H9 (cell line): ENCODE data around the gene SLC18B1. TPM values are rescaled to one million over a fixed set of nuclear protein-coding genes. Genes with fewer than 3 reads are reported as not detected.

Source experiments
- DNase-seq: peaks from one replicate; pipeline ENCODE4 v3.0.0-alpha.2; 2017
- H2AFZ ChIP-seq: one replicate; pipeline ENCODE4 v1.6.1; 2013; ENCODE audit warnings: mild to moderate bottlenecking, low read length, control low read depth, moderate library complexity
- H2AK5ac ChIP-seq: 2 replicates; pipeline ENCODE4 v1.6.1; 2013; ENCODE audit warnings: low read length, control low read depth, mixed read lengths; ENCODE audit not compliant: insufficient read length
- H2BK120ac ChIP-seq: one replicate; pipeline ENCODE4 v1.6.1; 2013; ENCODE audit warnings: low read depth, mild to moderate bottlenecking, low read length, control low read depth, inconsistent platforms; ENCODE audit not compliant: poor library complexity, severe bottlenecking
- H2BK12ac ChIP-seq: 2 replicates; pipeline ENCODE4 v1.6.1; 2013; ENCODE audit warnings: low read length, control low read depth, mixed read lengths, low read depth; ENCODE audit not compliant: insufficient read length
- H2BK15ac ChIP-seq: 2 replicates; pipeline ENCODE4 v1.6.1; 2013; ENCODE audit warnings: low read depth, low read length, control low read depth
- H2BK20ac ChIP-seq: one replicate; pipeline ENCODE4 v1.6.1; 2013; ENCODE audit warnings: low read depth, mild to moderate bottlenecking, low read length, control low read depth, inconsistent platforms; ENCODE audit not compliant: poor library complexity, severe bottlenecking
- H2BK5ac ChIP-seq: 2 replicates; pipeline ENCODE4 v1.6.1; 2013; ENCODE audit warnings: low read length, control low read depth, mixed read lengths; ENCODE audit not compliant: insufficient read length
- H3K14ac ChIP-seq: 2 replicates; pipeline ENCODE4 v1.6.1; 2013; ENCODE audit warnings: low read length, control low read depth; ENCODE audit not compliant: insufficient read depth
- H3K18ac ChIP-seq: 2 replicates; pipeline ENCODE4 v1.6.1; 2013; ENCODE audit warnings: low read depth, mild to moderate bottlenecking, mixed read lengths, low read length, control low read depth; ENCODE audit not compliant: insufficient read length
- H3K23ac ChIP-seq: 2 replicates; pipeline ENCODE4 v1.6.1; 2013; ENCODE audit warnings: low read length, control low read depth, mixed read lengths, low read depth; ENCODE audit not compliant: insufficient read length
- H3K23me2 ChIP-seq: 2 replicates; pipeline ENCODE4 v1.6.1; 2013; ENCODE audit warnings: low read depth, mild to moderate bottlenecking, mixed read lengths, low read length, control low read depth; ENCODE audit not compliant: insufficient read length, poor library complexity, severe bottlenecking
- H3K27ac ChIP-seq: 2 replicates; pipeline ENCODE4 v1.5.1; 2013; ENCODE audit warnings: low read length, control low read depth, mixed read lengths, low read depth; ENCODE audit not compliant: insufficient read length
- H3K27me3 ChIP-seq: 2 replicates; pipeline ENCODE4 v1.6.1; 2013; ENCODE audit warnings: low read length, control low read depth, inconsistent platforms; ENCODE audit not compliant: insufficient read depth
- H3K4ac ChIP-seq: 2 replicates; pipeline ENCODE4 v1.6.1; 2013; ENCODE audit warnings: low read depth, mild to moderate bottlenecking, control low read depth, inconsistent platforms, low read length, moderate library complexity
- H3K4me1 ChIP-seq: 2 replicates; pipeline ENCODE4 v1.6.1; 2013; ENCODE audit warnings: low read length, control low read depth, inconsistent platforms; ENCODE audit not compliant: insufficient read depth
- H3K4me2 ChIP-seq: 2 replicates; pipeline ENCODE4 v1.6.1; 2013; ENCODE audit warnings: low read length, control low read depth, mixed read lengths; ENCODE audit not compliant: insufficient read length, insufficient read depth
- H3K56ac ChIP-seq: 2 replicates; pipeline ENCODE4 v1.6.1; 2013; ENCODE audit warnings: low read depth, mild to moderate bottlenecking, mixed read lengths, low read length, control low read depth; ENCODE audit not compliant: insufficient read length
- H3K79me1 ChIP-seq: 2 replicates; pipeline ENCODE4 v1.6.1; 2013; ENCODE audit warnings: low read depth, mild to moderate bottlenecking, moderate library complexity, low read length, control low read depth, inconsistent platforms; ENCODE audit not compliant: insufficient read depth, poor library complexity, severe bottlenecking
- H3K79me2 ChIP-seq: 2 replicates; pipeline ENCODE4 v1.6.1; 2013; ENCODE audit warnings: low read length, control low read depth, inconsistent platforms; ENCODE audit not compliant: insufficient read depth
- H3K9ac ChIP-seq: 2 replicates; pipeline ENCODE4 v1.6.1; 2013; ENCODE audit warnings: low read length, control low read depth, mixed read lengths; ENCODE audit not compliant: insufficient read length; ENCODE audit errors: extremely low read depth
- H3K9me3 ChIP-seq: one replicate; pipeline ENCODE4 v1.6.1; 2013; ENCODE audit warnings: low read depth, low read length, inconsistent platforms; ENCODE audit not compliant: control insufficient read depth
- H3T11ph ChIP-seq: one replicate; pipeline ENCODE4 v1.6.1; 2013; ENCODE audit warnings: mild to moderate bottlenecking, low read length, control low read depth, inconsistent platforms
- H4K20me1 ChIP-seq: one replicate; pipeline ENCODE4 v1.6.1; 2013; ENCODE audit not compliant: control insufficient read depth, insufficient read length, insufficient read depth
- H4K5ac ChIP-seq: 2 replicates; pipeline ENCODE4 v1.6.1; 2013; ENCODE audit warnings: low read depth, mild to moderate bottlenecking, mixed read lengths, low read length, control low read depth; ENCODE audit not compliant: insufficient read length
- H4K8ac ChIP-seq: replicated peaks from 2 replicates; pipeline ENCODE4 v1.6.1; 2013; ENCODE audit warnings: low read length, control low read depth, mixed read lengths, low read depth; ENCODE audit not compliant: insufficient read length
- H4K91ac ChIP-seq: 2 replicates; pipeline ENCODE4 v1.6.1; 2013; ENCODE audit warnings: low read depth, mild to moderate bottlenecking, moderate library complexity, mixed read lengths, low read length, control low read depth; ENCODE audit not compliant: insufficient read length
- H3K27ac Mint-ChIP-seq, 3 experiments: 2 replicates in 2 of 3; 3 replicates in 1 of 3; pipeline ENCODE4 v1.8.0; 2020 to 2021; ENCODE audit warnings: mixed read lengths in 3 of 3, mild to moderate bottlenecking in 1 of 3, moderate library complexity in 1 of 3
- H3K27me3 Mint-ChIP-seq: 2 replicates; pipeline ENCODE4 v1.8.0; 2021; ENCODE audit warnings: low read depth, mild to moderate bottlenecking, moderate library complexity, mixed read lengths
- H3K36me3 Mint-ChIP-seq, 3 experiments: 2 replicates in 2 of 3; 3 replicates in 1 of 3; pipeline ENCODE4 v1.8.0; 2020 to 2021; ENCODE audit warnings: low read depth in 3 of 3, mixed read lengths in 3 of 3; ENCODE audit not compliant: insufficient read depth in 1 of 3
- H3K4me1 Mint-ChIP-seq, 2 experiments: 2 replicates each; pipeline ENCODE4 v1.8.0; 2020; ENCODE audit warnings: mixed read lengths in 2 of 2
- H3K4me3 Mint-ChIP-seq, 2 experiments: 2 replicates in 1 of 2; 3 replicates in 1 of 2; pipeline ENCODE4 v1.8.0; 2020 to 2021; ENCODE audit warnings: mild to moderate bottlenecking in 2 of 2, mixed read lengths in 2 of 2, moderate library complexity in 1 of 2
- H3K9me3 Mint-ChIP-seq, 2 experiments: 2 replicates in 1 of 2; 3 replicates in 1 of 2; pipeline ENCODE4 v1.8.0; 2020; ENCODE audit warnings: mild to moderate bottlenecking in 2 of 2, mixed read lengths in 2 of 2, moderate library complexity in 1 of 2
- WGBS: extraction: QIAGEN DNeasy Blood & Tissue Kit; methylation state at CpG from one replicate; pipeline ENCODE4 v1.1.7; 2013; ENCODE audit warnings: missing lambda C conversion rate, low lambda C conversion rate, mixed read lengths; ENCODE audit not compliant: insufficient read length; ENCODE audit errors: extremely low coverage; 5-methylcytosine and 5-hydroxymethylcytosine counted together
- total RNA-seq: library from RNA; stranded (reverse); gene quantifications from 2 replicates; pipeline ENCODE4 v1.2.1, GENCODE V29; 2021
- TF ChIP-seq, protein P1 (sequence below): fragments of 200-600 bp; sonication (generic); conservative IDR thresholded peaks from 3 replicates; pipeline ENCODE4 v1.8.0; 2021; ENCODE audit warnings: antibody characterized with exemption, mild to moderate bottlenecking

Gene SLC18B1
- total RNA-seq, 1 experiment from 2014 or later: 19.8 TPM

GRCh38 chr6:132728616-132729015 lies 69.8 kb downstream of the SLC18B1 start:
- Histone ChIP-seq H2AK5ac (no peak overlapping the region), H3K9me3 (no peaks in the 10 kb centered on the region), H3K23ac (no peak overlapping the region), H4K5ac (no peak overlapping the region), H3K4me1 (no peaks in the 10 kb centered on the region), H2BK12ac (no peak overlapping the region), H2BK20ac (no peak overlapping the region), H2AFZ (no peak overlapping the region), H3K79me2 (no peaks in the 10 kb centered on the region), H3K79me1 (no peaks in the 10 kb centered on the region), H3K14ac (no peak overlapping the region), H4K8ac (no peak overlapping the region), H3K4me2 (no peak overlapping the region), H3K18ac (no peak overlapping the region), H3K4ac (no peak overlapping the region), H3K56ac (no peak overlapping the region), H2BK5ac (no peak overlapping the region), H3K23me2 (no peaks in the 10 kb centered on the region), H3T11ph (no peak overlapping the region), H2BK120ac (no peak overlapping the region), H4K20me1 (no peaks in the 10 kb centered on the region), H3K27me3 (no peaks in the 10 kb centered on the region), H2BK15ac (no peak overlapping the region), H4K91ac (no peak overlapping the region), H3K27ac (no peak overlapping the region), H3K9ac (no peak overlapping the region)
- H3K36me3 Mint-ChIP-seq: no peaks in the 10 kb centered on the region
- WGBS: no CpG with 5 or more reads among the region's 4 CpGs
- no peaks in the 10 kb centered on the region for H3K27me3 Mint-ChIP-seq
- no peak overlapping the region for H3K4me3 Mint-ChIP-seq
- DNase-seq: peak; percentile 36
- H3K27ac Mint-ChIP-seq: no peak overlapping the region; a peak in 1 of 7 replicates
- H3K4me1 Mint-ChIP-seq: no peaks in the 10 kb centered on the region
- H3K9me3 Mint-ChIP-seq: no peaks in the 10 kb centered on the region
- TF ChIP-seq, protein P1, sequence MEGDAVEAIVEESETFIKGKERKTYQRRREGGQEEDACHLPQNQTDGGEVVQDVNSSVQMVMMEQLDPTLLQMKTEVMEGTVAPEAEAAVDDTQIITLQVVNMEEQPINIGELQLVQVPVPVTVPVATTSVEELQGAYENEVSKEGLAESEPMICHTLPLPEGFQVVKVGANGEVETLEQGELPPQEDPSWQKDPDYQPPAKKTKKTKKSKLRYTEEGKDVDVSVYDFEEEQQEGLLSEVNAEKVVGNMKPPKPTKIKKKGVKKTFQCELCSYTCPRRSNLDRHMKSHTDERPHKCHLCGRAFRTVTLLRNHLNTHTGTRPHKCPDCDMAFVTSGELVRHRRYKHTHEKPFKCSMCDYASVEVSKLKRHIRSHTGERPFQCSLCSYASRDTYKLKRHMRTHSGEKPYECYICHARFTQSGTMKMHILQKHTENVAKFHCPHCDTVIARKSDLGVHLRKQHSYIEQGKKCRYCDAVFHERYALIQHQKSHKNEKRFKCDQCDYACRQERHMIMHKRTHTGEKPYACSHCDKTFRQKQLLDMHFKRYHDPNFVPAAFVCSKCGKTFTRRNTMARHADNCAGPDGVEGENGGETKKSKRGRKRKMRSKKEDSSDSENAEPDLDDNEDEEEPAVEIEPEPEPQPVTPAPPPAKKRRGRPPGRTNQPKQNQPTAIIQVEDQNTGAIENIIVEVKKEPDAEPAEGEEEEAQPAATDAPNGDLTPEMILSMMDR: peak; percentile 52
